Measurements from ENCODE around the gene GNG10.

The GNG10 gene

GRCh38 chr9:111633389-111633736 lies 28.0 kb upstream of the GNG10 start:
- no peak overlapping the region for H3K9ac ChIP-seq (ENCODE audit: low read length)
- no peak overlapping the region for H3K4me3 ChIP-seq (ENCODE audit: insufficient read depth, low read length, poor library complexity, severe bottlenecking)

GRCh38 chr9:111634860-111635259 lies 26.5 kb upstream of the GNG10 start:
- Histone ChIP-seq H3K9me2 (replicated peaks; ENCODE audit: insufficient read depth, low read length) (no peaks in the 10 kb centered on the region), H4K20me1 (ENCODE audit: low read depth, low read length) (no peaks in the 10 kb centered on the region; the same call in 1 of the 2 replicates), H3K4me3 (ENCODE audit: insufficient read depth, low read length, poor library complexity, severe bottlenecking) (no peak overlapping the region), H3K9me3 (ENCODE audit: insufficient read depth, low read length) (no peaks in the 10 kb centered on the region), H3K4me2 (ENCODE audit: low read depth, low read length, poor library complexity, severe bottlenecking) (no peak overlapping the region), H3K27me3 (ENCODE audit: low read length) (no peaks in the 10 kb centered on the region), H2AFZ (ENCODE audit: low read depth, low read length, severe bottlenecking) (no peak overlapping the region), H3K9ac (ENCODE audit: low read length) (no peak overlapping the region), H3K79me2 (ENCODE audit: insufficient read depth, low read length) (peaks cover 60% of the 10 kb centered on the region), H3K27ac (ENCODE audit: low read depth, low read length) (no peak overlapping the region), H3F3A (ENCODE audit: insufficient read depth) (no peaks in the 10 kb centered on the region), H3K36me3 (ENCODE audit: low read length) (no peaks in the 10 kb centered on the region)
- TF ChIP-seq EZH2phosphoT487 (conservative IDR thresholded peaks at IDR 0.05; ENCODE audit: low read length): no peak
- no peak for TF ChIP-seq CTCF (IDR thresholded peaks at IDR 0.05; ENCODE audit: insufficient read depth, low read length, poor library complexity, severe bottlenecking)

More at GRCh38 chr9:111633389-111633736, 28.0 kb upstream of the GNG10 start:
- Histone ChIP-seq H3K9me3 (ENCODE audit: insufficient read depth, low read length) (no peaks in the 10 kb centered on the region), H2AFZ (ENCODE audit: low read depth, low read length, severe bottlenecking) (no peak overlapping the region), H3K4me2 (ENCODE audit: low read depth, low read length, poor library complexity, severe bottlenecking) (no peak overlapping the region), H3K27ac (ENCODE audit: low read depth, low read length) (no peak overlapping the region), H3K27me3 (ENCODE audit: low read length) (no peaks in the 10 kb centered on the region), H3F3A (ENCODE audit: insufficient read depth) (no peaks in the 10 kb centered on the region), H3K79me2 (ENCODE audit: insufficient read depth, low read length) (peaks cover 49% of the 10 kb centered on the region), H4K20me1 (ENCODE audit: low read depth, low read length) (no peaks in the 10 kb centered on the region; the same call in 1 of the 2 replicates), H3K36me3 (ENCODE audit: low read length) (no peaks in the 10 kb centered on the region), H3K9me2 (replicated peaks; ENCODE audit: insufficient read depth, low read length) (no peaks in the 10 kb centered on the region)
- no peak for TF ChIP-seq EZH2phosphoT487 (conservative IDR thresholded peaks at IDR 0.05; ENCODE audit: low read length)
- no peak for TF ChIP-seq CTCF (IDR thresholded peaks at IDR 0.05; ENCODE audit: insufficient read depth, low read length, poor library complexity, severe bottlenecking)

- H3K9me3 ChIP-seq (ENCODE audit: insufficient read depth, low read length): no peaks in the 10 kb centered on the region
- no peaks in the 10 kb centered on the region for H3K27me3 ChIP-seq (ENCODE audit: low read length)
- no peak overlapping the region for H3K4me3 ChIP-seq (ENCODE audit: insufficient read depth, low read length, poor library complexity, severe bottlenecking)
- no peak overlapping the region for H2AFZ ChIP-seq (ENCODE audit: low read depth, low read length, severe bottlenecking)
- no peak for TF ChIP-seq EZH2phosphoT487 (conservative IDR thresholded peaks at IDR 0.05; ENCODE audit: low read length)
- no peak for TF ChIP-seq CTCF (IDR thresholded peaks at IDR 0.05; ENCODE audit: insufficient read depth, low read length, poor library complexity, severe bottlenecking)
- no peak overlapping the region for H3K9ac ChIP-seq (ENCODE audit: low read length)
- H3K9me2 ChIP-seq (replicated peaks; ENCODE audit: insufficient read depth, low read length): no peaks in the 10 kb centered on the region
- H3K79me2 ChIP-seq (ENCODE audit: insufficient read depth, low read length): peaks cover 49% of the 10 kb centered on the region
- no peaks in the 10 kb centered on the region for H3F3A ChIP-seq (ENCODE audit: insufficient read depth)
- H3K27ac ChIP-seq (ENCODE audit: low read depth, low read length): no peak overlapping the region
- no peaks in the 10 kb centered on the region; the same call in 1 of the 2 replicates for H4K20me1 ChIP-seq (ENCODE audit: low read depth, low read length)
- no peak overlapping the region for H3K4me2 ChIP-seq (ENCODE audit: low read depth, low read length, poor library complexity, severe bottlenecking)
- H3K36me3 ChIP-seq (ENCODE audit: low read length): no peaks in the 10 kb centered on the region
These were observed 23.9 kb upstream of the GNG10 start for GRCh38 chr9:111637421-111637950.

Data from SU-DHL-6 (cell line).